H9 (cell line): Measurements from ENCODE around the gene MAPT. TPM values are rescaled to one million over a fixed set of nuclear protein-coding genes. Genes with fewer than 3 reads are reported as not detected.

Experiments
- DNase-seq: peaks from one replicate; pipeline ENCODE4 v3.0.0-alpha.2; 2017
- H2AFZ ChIP-seq: one replicate; pipeline ENCODE4 v1.6.1; 2013; ENCODE audit warnings: mild to moderate bottlenecking, low read length, control low read depth, moderate library complexity
- H2AK5ac ChIP-seq: 2 replicates; pipeline ENCODE4 v1.6.1; 2013; ENCODE audit warnings: low read length, control low read depth, mixed read lengths; ENCODE audit not compliant: insufficient read length
- H2BK120ac ChIP-seq: one replicate; pipeline ENCODE4 v1.6.1; 2013; ENCODE audit warnings: low read depth, mild to moderate bottlenecking, low read length, control low read depth, inconsistent platforms; ENCODE audit not compliant: poor library complexity, severe bottlenecking
- H2BK12ac ChIP-seq: 2 replicates; pipeline ENCODE4 v1.6.1; 2013; ENCODE audit warnings: low read length, control low read depth, mixed read lengths, low read depth; ENCODE audit not compliant: insufficient read length
- H2BK15ac ChIP-seq: 2 replicates; pipeline ENCODE4 v1.6.1; 2013; ENCODE audit warnings: low read depth, low read length, control low read depth
- H2BK20ac ChIP-seq: one replicate; pipeline ENCODE4 v1.6.1; 2013; ENCODE audit warnings: low read depth, mild to moderate bottlenecking, low read length, control low read depth, inconsistent platforms; ENCODE audit not compliant: poor library complexity, severe bottlenecking
- H2BK5ac ChIP-seq: 2 replicates; pipeline ENCODE4 v1.6.1; 2013; ENCODE audit warnings: low read length, control low read depth, mixed read lengths; ENCODE audit not compliant: insufficient read length
- H3K14ac ChIP-seq: 2 replicates; pipeline ENCODE4 v1.6.1; 2013; ENCODE audit warnings: low read length, control low read depth; ENCODE audit not compliant: insufficient read depth
- H3K18ac ChIP-seq: 2 replicates; pipeline ENCODE4 v1.6.1; 2013; ENCODE audit warnings: low read depth, mild to moderate bottlenecking, mixed read lengths, low read length, control low read depth; ENCODE audit not compliant: insufficient read length
- H3K23ac ChIP-seq: 2 replicates; pipeline ENCODE4 v1.6.1; 2013; ENCODE audit warnings: low read length, control low read depth, mixed read lengths, low read depth; ENCODE audit not compliant: insufficient read length
- H3K23me2 ChIP-seq: 2 replicates; pipeline ENCODE4 v1.6.1; 2013; ENCODE audit warnings: low read depth, mild to moderate bottlenecking, mixed read lengths, low read length, control low read depth; ENCODE audit not compliant: insufficient read length, poor library complexity, severe bottlenecking
- H3K27ac ChIP-seq: 2 replicates; pipeline ENCODE4 v1.5.1; 2013; ENCODE audit warnings: low read length, control low read depth, mixed read lengths, low read depth; ENCODE audit not compliant: insufficient read length
- H3K27me3 ChIP-seq: 2 replicates; pipeline ENCODE4 v1.6.1; 2013; ENCODE audit warnings: low read length, control low read depth, inconsistent platforms; ENCODE audit not compliant: insufficient read depth
- H3K4ac ChIP-seq: 2 replicates; pipeline ENCODE4 v1.6.1; 2013; ENCODE audit warnings: low read depth, mild to moderate bottlenecking, control low read depth, inconsistent platforms, low read length, moderate library complexity
- H3K4me1 ChIP-seq: 2 replicates; pipeline ENCODE4 v1.6.1; 2013; ENCODE audit warnings: low read length, control low read depth, inconsistent platforms; ENCODE audit not compliant: insufficient read depth
- H3K4me2 ChIP-seq: 2 replicates; pipeline ENCODE4 v1.6.1; 2013; ENCODE audit warnings: low read length, control low read depth, mixed read lengths; ENCODE audit not compliant: insufficient read length, insufficient read depth
- H3K56ac ChIP-seq: 2 replicates; pipeline ENCODE4 v1.6.1; 2013; ENCODE audit warnings: low read depth, mild to moderate bottlenecking, mixed read lengths, low read length, control low read depth; ENCODE audit not compliant: insufficient read length
- H3K79me1 ChIP-seq: 2 replicates; pipeline ENCODE4 v1.6.1; 2013; ENCODE audit warnings: low read depth, mild to moderate bottlenecking, moderate library complexity, low read length, control low read depth, inconsistent platforms; ENCODE audit not compliant: insufficient read depth, poor library complexity, severe bottlenecking
- H3K79me2 ChIP-seq: 2 replicates; pipeline ENCODE4 v1.6.1; 2013; ENCODE audit warnings: low read length, control low read depth, inconsistent platforms; ENCODE audit not compliant: insufficient read depth
- H3K9ac ChIP-seq: 2 replicates; pipeline ENCODE4 v1.6.1; 2013; ENCODE audit warnings: low read length, control low read depth, mixed read lengths; ENCODE audit not compliant: insufficient read length; ENCODE audit errors: extremely low read depth
- H3K9me3 ChIP-seq: one replicate; pipeline ENCODE4 v1.6.1; 2013; ENCODE audit warnings: low read depth, low read length, inconsistent platforms; ENCODE audit not compliant: control insufficient read depth
- H3T11ph ChIP-seq: one replicate; pipeline ENCODE4 v1.6.1; 2013; ENCODE audit warnings: mild to moderate bottlenecking, low read length, control low read depth, inconsistent platforms
- H4K20me1 ChIP-seq: one replicate; pipeline ENCODE4 v1.6.1; 2013; ENCODE audit not compliant: control insufficient read depth, insufficient read length, insufficient read depth
- H4K5ac ChIP-seq: 2 replicates; pipeline ENCODE4 v1.6.1; 2013; ENCODE audit warnings: low read depth, mild to moderate bottlenecking, mixed read lengths, low read length, control low read depth; ENCODE audit not compliant: insufficient read length
- H4K8ac ChIP-seq: replicated peaks from 2 replicates; pipeline ENCODE4 v1.6.1; 2013; ENCODE audit warnings: low read length, control low read depth, mixed read lengths, low read depth; ENCODE audit not compliant: insufficient read length
- H4K91ac ChIP-seq: 2 replicates; pipeline ENCODE4 v1.6.1; 2013; ENCODE audit warnings: low read depth, mild to moderate bottlenecking, moderate library complexity, mixed read lengths, low read length, control low read depth; ENCODE audit not compliant: insufficient read length
- H3K27ac Mint-ChIP-seq, 3 experiments: 2 replicates in 2 of 3; 3 replicates in 1 of 3; pipeline ENCODE4 v1.8.0; 2020 to 2021; ENCODE audit warnings: mixed read lengths in 3 of 3, mild to moderate bottlenecking in 1 of 3, moderate library complexity in 1 of 3
- H3K27me3 Mint-ChIP-seq: 2 replicates; pipeline ENCODE4 v1.8.0; 2021; ENCODE audit warnings: low read depth, mild to moderate bottlenecking, moderate library complexity, mixed read lengths
- H3K36me3 Mint-ChIP-seq, 3 experiments: 2 replicates in 2 of 3; 3 replicates in 1 of 3; pipeline ENCODE4 v1.8.0; 2020 to 2021; ENCODE audit warnings: low read depth in 3 of 3, mixed read lengths in 3 of 3; ENCODE audit not compliant: insufficient read depth in 1 of 3
- H3K4me1 Mint-ChIP-seq, 2 experiments: 2 replicates each; pipeline ENCODE4 v1.8.0; 2020; ENCODE audit warnings: mixed read lengths in 2 of 2
- H3K4me3 Mint-ChIP-seq, 2 experiments: 2 replicates in 1 of 2; 3 replicates in 1 of 2; pipeline ENCODE4 v1.8.0; 2020 to 2021; ENCODE audit warnings: mild to moderate bottlenecking in 2 of 2, mixed read lengths in 2 of 2, moderate library complexity in 1 of 2
- H3K9me3 Mint-ChIP-seq, 2 experiments: 2 replicates in 1 of 2; 3 replicates in 1 of 2; pipeline ENCODE4 v1.8.0; 2020; ENCODE audit warnings: mild to moderate bottlenecking in 2 of 2, mixed read lengths in 2 of 2, moderate library complexity in 1 of 2
- CTCF ChIP-seq: fragments of 200-600 bp; sonication (generic); conservative IDR thresholded peaks from 3 replicates; pipeline ENCODE4 v1.8.0; 2021; ENCODE audit warnings: antibody characterized with exemption, mild to moderate bottlenecking
- WGBS: extraction: QIAGEN DNeasy Blood & Tissue Kit; methylation state at CpG from one replicate; pipeline ENCODE4 v1.1.7; 2013; ENCODE audit warnings: missing lambda C conversion rate, low lambda C conversion rate, mixed read lengths; ENCODE audit not compliant: insufficient read length; ENCODE audit errors: extremely low coverage; 5-methylcytosine and 5-hydroxymethylcytosine counted together
- total RNA-seq: library from RNA; stranded (reverse); gene quantifications from 2 replicates; pipeline ENCODE4 v1.2.1, GENCODE V29; 2021

The MAPT gene
- total RNA-seq, 1 experiment from 2014 or later = 1.6 TPM

- H3K36me3 Mint-ChIP-seq = peaks cover 22 to 73% (median 57%) of the 10 kb centered on the region in 3 experiments; a peak in 6 of 7 replicates
- no peak overlapping the region for H3K23ac ChIP-seq
- H2BK15ac ChIP-seq = no peak overlapping the region
- DNase-seq = no peak
- no peaks in the 10 kb centered on the region for H4K20me1 ChIP-seq
- H2BK12ac ChIP-seq = no peak overlapping the region
- no peak overlapping the region for H2BK120ac ChIP-seq
- H3K4ac ChIP-seq = no peak overlapping the region
- H3K79me2 ChIP-seq = no peaks in the 10 kb centered on the region
- WGBS = no CpG with 5 or more reads among the region's 2 CpGs
- H4K8ac ChIP-seq = no peak overlapping the region
- H3K27ac Mint-ChIP-seq = no peak overlapping the region
- no peaks in the 10 kb centered on the region for H3K27me3 ChIP-seq
- no peak overlapping the region for H3K56ac ChIP-seq
- H2BK20ac ChIP-seq = no peak overlapping the region
- H3K9ac ChIP-seq = no peak overlapping the region
- H4K91ac ChIP-seq = no peak overlapping the region
- no peaks in the 10 kb centered on the region for H3K23me2 ChIP-seq
- H4K5ac ChIP-seq = no peak overlapping the region
- no peak overlapping the region for H3K4me2 ChIP-seq
- no peak overlapping the region for H3T11ph ChIP-seq
- H3K27me3 Mint-ChIP-seq = no peaks in the 10 kb centered on the region
- no peaks in the 10 kb centered on the region; the same call in 1 of the 2 replicates for H3K4me1 ChIP-seq
- H3K9me3 ChIP-seq = no peaks in the 10 kb centered on the region
- H3K4me3 Mint-ChIP-seq = no peak overlapping the region
- H3K18ac ChIP-seq = no peak overlapping the region
- no peak overlapping the region for H2BK5ac ChIP-seq
- no peaks in the 10 kb centered on the region for H3K9me3 Mint-ChIP-seq
- H3K4me1 Mint-ChIP-seq = peaks cover 14 to 18% of the 10 kb centered on the region in 2 experiments
- TF ChIP-seq CTCF = no peak
- no peak overlapping the region for H3K14ac ChIP-seq
- no peak overlapping the region for H2AFZ ChIP-seq
- no peak overlapping the region for H2AK5ac ChIP-seq
- H3K27ac ChIP-seq = no peak overlapping the region
- H3K79me1 ChIP-seq = no peaks in the 10 kb centered on the region
These were observed 168.9 kb downstream of the MAPT start for GRCh38 chr17:46063241-46063640.
